Measurements from ENCODE around the gene PLAC8. TPM values are rescaled to one million over a fixed set of nuclear protein-coding genes. Genes with fewer than 3 reads are reported as not detected.

The PLAC8 gene
- total RNA-seq, 4 donors from 2014 or later: 0.39 to 0.88 TPM; not detected in 2

DNA sequence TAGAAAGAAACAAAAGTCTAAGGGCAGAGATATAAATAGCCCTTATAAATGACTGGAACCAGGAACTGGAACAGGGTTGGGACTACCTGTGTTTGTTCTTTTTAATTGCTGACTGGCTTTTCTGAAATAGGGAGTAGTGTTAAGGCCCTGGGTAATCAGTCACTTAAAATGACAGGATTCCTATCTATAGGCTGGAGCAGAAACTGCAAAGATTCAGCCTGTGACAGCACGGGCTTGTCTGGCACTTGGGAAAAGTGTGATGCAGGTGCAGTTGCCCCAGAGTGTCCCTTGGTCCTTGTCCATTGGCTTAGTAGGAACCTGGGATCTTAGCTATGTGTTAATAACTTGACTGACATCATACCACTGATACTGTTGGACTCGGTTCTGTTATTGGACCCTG is 14.7 kb upstream of the PLAC8 start:
- TF ChIP-seq, protein P1, sequence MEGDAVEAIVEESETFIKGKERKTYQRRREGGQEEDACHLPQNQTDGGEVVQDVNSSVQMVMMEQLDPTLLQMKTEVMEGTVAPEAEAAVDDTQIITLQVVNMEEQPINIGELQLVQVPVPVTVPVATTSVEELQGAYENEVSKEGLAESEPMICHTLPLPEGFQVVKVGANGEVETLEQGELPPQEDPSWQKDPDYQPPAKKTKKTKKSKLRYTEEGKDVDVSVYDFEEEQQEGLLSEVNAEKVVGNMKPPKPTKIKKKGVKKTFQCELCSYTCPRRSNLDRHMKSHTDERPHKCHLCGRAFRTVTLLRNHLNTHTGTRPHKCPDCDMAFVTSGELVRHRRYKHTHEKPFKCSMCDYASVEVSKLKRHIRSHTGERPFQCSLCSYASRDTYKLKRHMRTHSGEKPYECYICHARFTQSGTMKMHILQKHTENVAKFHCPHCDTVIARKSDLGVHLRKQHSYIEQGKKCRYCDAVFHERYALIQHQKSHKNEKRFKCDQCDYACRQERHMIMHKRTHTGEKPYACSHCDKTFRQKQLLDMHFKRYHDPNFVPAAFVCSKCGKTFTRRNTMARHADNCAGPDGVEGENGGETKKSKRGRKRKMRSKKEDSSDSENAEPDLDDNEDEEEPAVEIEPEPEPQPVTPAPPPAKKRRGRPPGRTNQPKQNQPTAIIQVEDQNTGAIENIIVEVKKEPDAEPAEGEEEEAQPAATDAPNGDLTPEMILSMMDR (IDR thresholded peaks at IDR 0.05): no peak
- no peak for TF ChIP-seq POLR2A (IDR thresholded peaks at IDR 0.05)
- H3K4me3 ChIP-seq (ENCODE audit: low read depth, poor library complexity, severe bottlenecking): no peak overlapping the region
- DNase-seq (ENCODE audit: low spot score in 2 of 2): no peak
- 71 to 77% methylated on average over 2 of the region's 2 CpGs for WGBS, 2 donors
- intact Hi-C loops (cut with DNase I; ENCODE audit: low total_unique reads): loop anchor here (10.0 kb wide), 1 partner anchor 86 kb away; no protein-coding TSS in a partner anchor

DNA sequence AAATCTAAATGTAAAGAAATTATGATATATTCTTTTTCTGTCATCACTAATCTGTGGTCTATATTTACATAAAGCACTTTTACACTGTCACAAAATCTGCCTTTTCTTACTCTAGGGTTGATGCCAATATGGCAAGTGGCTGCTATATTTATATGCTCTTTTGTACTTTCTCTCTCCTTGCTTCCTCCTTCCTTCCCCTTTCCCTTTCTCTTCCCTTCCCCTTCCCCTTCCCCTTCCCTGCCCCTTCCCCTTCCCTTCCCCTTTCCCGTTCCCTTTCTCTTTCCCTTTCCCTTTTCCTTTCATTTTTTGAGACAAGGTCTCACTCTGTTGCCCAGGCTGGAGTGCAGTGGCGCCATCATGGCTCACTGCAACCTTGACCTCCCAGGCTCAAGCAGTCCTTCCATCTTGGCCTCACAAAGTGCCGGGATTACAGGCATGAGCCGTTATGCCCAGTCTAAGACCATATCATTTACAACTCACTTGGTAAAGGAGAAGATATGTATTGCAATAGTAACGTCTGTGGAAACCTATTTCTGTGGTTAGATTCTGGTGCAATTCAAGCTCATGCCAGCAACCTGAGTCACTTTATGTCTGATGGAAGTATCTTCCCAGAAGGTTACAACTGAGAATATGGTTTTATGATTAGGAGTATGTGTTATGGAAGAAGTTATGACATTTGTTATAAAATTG is 13.9 kb upstream of the PLAC8 start:
- WGBS, 2 donors: 73 to 75% methylated on average over 5 of the region's 5 CpGs
- DNase-seq (ENCODE audit: low spot score in 2 of 2): no peak
- intact Hi-C loops (cut with DNase I; ENCODE audit: low total_unique reads): loop anchor here (10.0 kb wide), 1 partner anchor 86 kb away; no protein-coding TSS in a partner anchor
- TF ChIP-seq, protein P1 (IDR thresholded peaks at IDR 0.05): no peak
- no peak for TF ChIP-seq POLR2A (IDR thresholded peaks at IDR 0.05)
- H3K4me3 ChIP-seq (ENCODE audit: low read depth, poor library complexity, severe bottlenecking): no peak overlapping the region

DNA sequence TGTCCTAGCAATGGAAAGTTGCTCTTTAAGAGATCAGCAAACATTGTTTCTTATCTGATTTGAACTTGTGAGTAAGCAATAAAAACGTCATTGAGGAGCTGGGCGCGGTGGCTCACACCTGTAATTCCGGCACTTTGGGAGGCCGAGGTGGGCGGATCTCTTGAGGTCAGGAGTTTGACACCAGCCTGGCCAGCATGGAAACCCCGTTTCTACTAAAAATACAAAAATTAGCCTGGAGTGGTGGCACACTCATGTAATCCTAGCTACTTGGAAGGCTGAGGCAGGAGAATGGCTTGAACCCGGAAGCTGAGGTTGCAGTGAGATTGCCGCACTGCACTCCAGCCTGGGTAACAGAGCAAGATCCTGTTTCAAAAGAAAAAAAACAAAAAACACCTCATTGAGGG is 11.2 kb upstream of the PLAC8 start:
- no peak for DNase-seq (ENCODE audit: low spot score in 2 of 2)
- TF ChIP-seq POLR2A (IDR thresholded peaks at IDR 0.05): no peak
- TF ChIP-seq, protein P1 (IDR thresholded peaks at IDR 0.05): no peak
- 68 to 77% methylated on average over 9 of the region's 9 CpGs for WGBS, 2 donors
- intact Hi-C loops (cut with DNase I; ENCODE audit: low total_unique reads): loop anchor here (10.0 kb wide), 1 partner anchor 89 kb away; no protein-coding TSS in a partner anchor
- no peak overlapping the region for H3K4me3 ChIP-seq (ENCODE audit: low read depth, poor library complexity, severe bottlenecking)

DNA sequence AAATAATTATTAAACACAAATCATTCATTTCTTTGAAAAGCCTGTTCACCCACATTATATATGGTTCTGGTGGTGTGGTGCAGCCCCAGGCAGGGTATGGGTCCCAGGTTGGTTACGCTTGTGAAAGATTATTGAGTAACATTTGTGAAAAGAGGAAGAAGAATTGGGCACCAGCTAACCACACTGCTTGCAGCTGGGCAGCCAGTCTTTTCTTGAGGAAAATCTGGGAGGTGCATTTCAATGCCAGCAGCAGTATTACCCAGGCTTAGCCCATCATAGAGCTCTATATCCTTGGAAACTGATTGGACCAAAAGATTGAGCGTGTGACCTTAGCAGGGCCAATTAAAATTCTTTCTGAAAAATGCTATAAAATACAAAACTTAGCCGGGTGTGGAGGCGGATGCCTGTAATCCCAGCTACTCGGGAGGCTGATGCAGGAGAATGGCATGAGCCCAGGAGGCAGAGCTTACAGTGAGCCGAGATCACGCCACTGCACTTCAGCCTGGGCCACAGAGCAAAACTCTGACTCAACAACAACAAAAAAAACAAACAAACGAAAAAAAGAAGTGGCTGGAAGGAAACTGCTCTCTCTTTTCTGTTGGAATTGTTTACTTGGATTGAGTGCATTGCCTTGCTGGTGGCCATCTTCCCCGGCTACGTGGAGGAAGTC is 9.7 kb upstream of the PLAC8 start:
- no peak overlapping the region for H3K4me3 ChIP-seq (ENCODE audit: low read depth, poor library complexity, severe bottlenecking)
- DNase-seq (ENCODE audit: low spot score in 2 of 2): no peak
- no peak for TF ChIP-seq POLR2A (IDR thresholded peaks at IDR 0.05)
- TF ChIP-seq, protein P1 (IDR thresholded peaks at IDR 0.05): no peak
- WGBS, 2 donors: 66 to 71% methylated on average over 10 of the region's 10 CpGs
- intact Hi-C loops (cut with DNase I; ENCODE audit: low total_unique reads): loop anchor here (10.0 kb wide), 1 partner anchor 91 kb away; no protein-coding TSS in a partner anchor

DNA sequence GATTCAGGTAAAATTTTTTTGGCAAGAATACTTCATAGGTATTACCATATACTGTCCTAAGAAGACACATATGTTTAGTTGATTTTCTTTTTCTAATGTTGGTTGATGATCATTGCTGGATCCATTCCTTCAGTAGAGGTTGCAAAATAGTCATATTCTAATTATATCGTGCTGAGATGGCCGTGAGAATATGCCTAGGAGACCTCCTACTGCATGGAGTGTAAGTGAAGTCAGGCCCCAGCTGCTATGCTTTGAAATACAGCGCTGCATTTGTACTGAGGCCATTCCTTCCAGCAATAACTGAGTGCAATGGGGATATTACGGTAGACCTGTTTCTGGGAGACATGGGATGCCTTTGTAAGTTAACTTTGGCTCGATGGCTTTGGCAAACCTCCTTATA is 6.7 kb upstream of the PLAC8 start:
- DNase-seq (ENCODE audit: low spot score in 2 of 2): no peak
- no peak for TF ChIP-seq POLR2A (IDR thresholded peaks at IDR 0.05)
- TF ChIP-seq, protein P1 (IDR thresholded peaks at IDR 0.05): no peak
- WGBS, 2 donors: 79 to 89% methylated on average over 5 of the region's 5 CpGs
- intact Hi-C loops (cut with DNase I; ENCODE audit: low total_unique reads): loop anchor here (10.0 kb wide), 1 partner anchor 94 kb away; no protein-coding TSS in a partner anchor
- no peak overlapping the region for H3K4me3 ChIP-seq (ENCODE audit: low read depth, poor library complexity, severe bottlenecking)
